SH-SY5Y (cell line): ENCODE data around the gene SPTLC2.

ENCODE experiments used
- GATA2 ChIP-seq: IDR thresholded peaks from 2 replicates; pipeline ENCODE4 v1.6.1; 2011; ENCODE audit warnings: mild to moderate bottlenecking, low read depth, low read length
- GATA3 ChIP-seq: IDR thresholded peaks from 2 replicates; pipeline ENCODE4 v1.6.1; 2011; ENCODE audit warnings: low read depth, mild to moderate bottlenecking, low read length, moderate library complexity

GRCh38 chr14:77612011-77612620 lies 4.3 kb downstream of the SPTLC2 start:
- TF ChIP-seq GATA2 (no peak), GATA3 (no peak)
